Measurements from ENCODE around the gene CCDC88C. TPM values are rescaled to one million over a fixed set of nuclear protein-coding genes. Genes with fewer than 3 reads are reported as not detected.

CCDC88C gene
- total RNA-seq, 2 experiments from 2014 or later: 151 to 214 TPM

DNA sequence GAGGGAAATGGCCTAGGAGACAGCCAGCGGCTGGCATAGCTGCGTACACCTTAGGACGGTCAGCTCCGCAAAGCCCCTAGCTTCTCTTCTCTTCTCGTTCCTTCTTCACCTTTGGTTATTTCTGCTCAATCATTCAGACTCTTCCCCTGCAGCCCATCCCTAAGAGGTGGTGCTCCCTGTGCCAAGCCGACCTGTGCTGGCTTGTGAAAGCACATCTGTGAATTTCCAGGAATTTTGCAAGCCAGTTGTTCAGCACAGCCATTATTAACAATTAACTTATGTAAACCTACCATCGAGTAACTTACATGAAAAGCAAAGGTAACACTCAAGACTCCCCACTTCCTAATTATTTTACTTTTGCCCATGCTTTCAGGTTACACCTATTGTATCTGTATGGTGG is 152.2 kb downstream of the CCDC88C start:
- Mint-ChIP-seq H3K36me3 (peaks cover 19% of the 10 kb centered on the region), H3K27me3 (no peaks in the 10 kb centered on the region), H3K4me3 (peak overlapping the region; percentile 10), H3K27ac (no peak overlapping the region), H3K9me3 (ENCODE audit: low read depth) (no peaks in the 10 kb centered on the region), H3K4me1 (peaks cover 42% of the 10 kb centered on the region)
- no peak for ATAC-seq
- DNase-seq: no peak
- CTCF ChIA-PET: interaction anchor here (0.9 to 2.9 kb wide), 4 partner anchors 13 to 90 kb away, joined by 3 to 7 read pairs (median 5); no protein-coding TSS in a partner anchor

DNA sequence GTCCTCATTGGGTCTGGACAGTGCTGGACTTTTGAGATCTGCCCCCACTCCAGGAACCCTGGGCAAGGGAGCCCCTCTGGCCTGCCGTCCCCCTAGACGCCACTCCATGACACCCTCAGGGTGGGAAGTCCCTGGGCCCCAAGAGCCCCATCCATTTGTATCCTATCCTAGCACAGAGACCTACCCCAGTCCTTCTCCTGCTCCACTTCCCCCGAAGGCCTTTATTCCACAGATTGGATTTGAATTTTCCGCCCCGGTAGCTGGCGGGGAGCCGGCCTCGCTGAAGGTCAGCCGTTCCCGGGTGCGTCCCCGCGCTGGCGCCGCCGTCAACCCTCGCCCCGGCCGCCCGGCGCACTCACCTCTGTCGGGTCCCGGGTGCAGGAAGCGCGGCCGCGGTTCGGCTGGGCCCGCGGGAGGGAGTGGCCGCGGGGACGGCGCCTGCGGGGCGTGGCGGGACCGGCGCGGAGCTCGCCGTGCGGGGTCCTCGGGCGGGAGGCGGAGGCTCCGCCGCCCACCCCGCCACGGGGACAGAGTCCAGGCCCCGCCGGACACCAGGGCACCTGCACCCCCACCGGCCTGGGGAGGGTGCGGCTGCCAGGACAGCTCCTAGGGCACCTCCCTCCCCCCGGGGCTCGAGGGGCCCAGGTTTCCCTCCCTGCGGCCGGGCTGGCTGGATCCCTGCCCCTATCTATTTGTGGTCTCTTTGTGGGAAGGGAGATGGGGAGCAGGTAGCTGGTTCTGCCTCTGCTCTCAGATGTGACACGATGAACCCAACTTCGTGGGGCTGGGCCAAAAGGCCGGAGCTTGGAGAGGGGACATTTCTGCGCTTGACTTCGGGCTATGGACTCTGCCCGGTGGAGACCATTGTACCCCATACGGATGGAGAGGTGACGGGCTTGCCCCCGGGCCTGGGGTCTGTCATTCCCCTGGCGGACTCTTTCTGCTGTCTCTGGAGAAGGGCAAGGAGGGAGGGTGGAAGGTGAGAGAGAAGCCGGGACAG is 153.2 kb downstream of the CCDC88C start:
- H3K4me1 Mint-ChIP-seq: peaks cover 45% of the 10 kb centered on the region
- DNase-seq: no peak
- CTCF ChIA-PET: interaction anchor here (0.7 to 2.9 kb wide), 9 partner anchors 12 to 89 kb away, joined by 3 to 7 read pairs (median 3); no protein-coding TSS in a partner anchor
- H3K27ac Mint-ChIP-seq: peak overlapping the region; percentile 49
- no peaks in the 10 kb centered on the region for H3K27me3 Mint-ChIP-seq
- peak; percentile 59 for ATAC-seq
- H3K36me3 Mint-ChIP-seq: peaks cover 15% of the 10 kb centered on the region
- H3K4me3 Mint-ChIP-seq: peak overlapping the region; percentile 38
- H3K9me3 Mint-ChIP-seq (ENCODE audit: low read depth): no peaks in the 10 kb centered on the region

DNA sequence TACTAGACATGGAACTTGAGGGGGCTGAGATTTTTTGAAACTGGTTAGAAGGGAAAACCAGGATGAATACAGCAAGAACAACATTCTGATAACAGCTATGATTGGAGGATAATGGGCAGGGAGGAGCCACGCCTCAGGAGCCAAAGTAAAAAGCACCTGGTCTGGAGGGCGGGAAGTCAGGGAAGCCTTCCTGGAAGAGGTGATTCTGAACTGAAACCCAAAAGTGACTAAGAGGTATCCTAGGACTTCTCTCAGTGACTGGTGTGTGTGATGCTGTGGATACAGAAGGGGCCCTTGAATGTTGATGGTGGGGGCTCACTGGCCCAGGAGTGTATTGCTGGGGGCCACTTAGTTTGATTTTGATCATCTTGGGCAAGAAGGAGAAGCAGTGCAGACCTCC is 154.3 kb downstream of the CCDC88C start:
- CTCF ChIA-PET: interaction anchor here (1.0 to 2.9 kb wide), 2 partner anchors 11 to 22 kb away, joined by 3 to 7 read pairs; no protein-coding TSS in a partner anchor
- ATAC-seq (no peak), DNase-seq (no peak)
- H3K27me3 Mint-ChIP-seq: no peaks in the 10 kb centered on the region
- peaks cover 10% of the 10 kb centered on the region for H3K36me3 Mint-ChIP-seq
- peak overlapping the region; percentile 27 for H3K4me3 Mint-ChIP-seq
- H3K9me3 Mint-ChIP-seq (ENCODE audit: low read depth): no peaks in the 10 kb centered on the region
- H3K27ac Mint-ChIP-seq: no peak overlapping the region
- peaks cover 49% of the 10 kb centered on the region for H3K4me1 Mint-ChIP-seq

DNA sequence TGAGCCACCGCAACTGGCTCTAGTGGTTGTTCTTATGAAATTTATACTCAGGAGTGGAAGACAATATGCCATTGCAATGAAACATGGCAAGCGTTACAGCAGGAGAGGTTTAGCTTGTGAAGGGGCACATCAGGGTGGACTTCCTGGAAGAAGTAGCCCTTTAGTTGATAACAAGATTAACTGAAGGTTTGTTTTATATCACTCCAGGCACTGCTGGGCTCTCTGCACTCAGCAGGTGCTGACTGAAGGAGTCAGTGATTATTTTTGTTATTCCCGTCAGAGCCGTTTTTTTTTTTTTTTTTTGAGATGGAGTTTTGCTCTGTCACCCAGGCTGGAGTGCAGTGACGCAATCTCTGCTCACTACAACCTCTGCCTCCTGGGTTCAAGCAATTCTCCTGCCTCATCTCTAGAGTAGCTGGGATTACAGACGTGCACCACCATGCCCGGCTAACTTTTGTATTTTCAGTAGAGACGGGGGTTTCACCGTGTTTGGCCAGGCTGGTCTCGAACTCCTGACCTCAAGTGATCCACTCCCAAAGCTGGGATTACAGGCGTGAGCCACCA is 155.6 kb downstream of the CCDC88C start:
- Mint-ChIP-seq H3K4me1 (peaks cover 58% of the 10 kb centered on the region), H3K9me3 (ENCODE audit: low read depth) (no peaks in the 10 kb centered on the region), H3K27me3 (no peaks in the 10 kb centered on the region), H3K36me3 (no peaks in the 10 kb centered on the region), H3K4me3 (no peak overlapping the region), H3K27ac (no peak overlapping the region)
- CTCF ChIA-PET: interaction anchor here (0.8 to 1.5 kb wide), 2 partner anchors 85 to 157 kb away, joined by 3 to 5 read pairs; no protein-coding TSS in a partner anchor
- no peak for DNase-seq
- no peak for ATAC-seq

DNA sequence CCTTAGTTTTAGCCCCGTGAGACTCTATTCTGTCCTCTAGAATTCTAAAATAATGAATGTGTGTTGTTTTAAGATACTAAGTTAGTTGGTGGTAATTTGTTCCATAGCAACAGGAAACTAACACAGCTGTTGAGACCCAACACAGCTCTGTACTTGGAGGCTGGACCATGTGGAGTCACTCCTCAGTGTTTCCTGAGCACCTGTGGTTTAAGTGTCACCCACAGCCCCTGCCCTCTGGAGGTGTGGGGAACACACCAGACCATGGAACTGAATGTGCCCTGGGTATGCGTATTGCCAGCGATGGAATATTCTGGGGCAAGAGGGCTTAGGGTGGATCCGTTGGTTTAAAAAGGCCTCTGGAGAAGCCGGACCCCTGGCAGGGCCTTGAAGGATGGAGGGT is 156.5 kb downstream of the CCDC88C start:
- peak overlapping the region; percentile 42 for H3K27ac Mint-ChIP-seq
- peak; percentile 80 for ATAC-seq
- H3K9me3 Mint-ChIP-seq (ENCODE audit: low read depth): no peaks in the 10 kb centered on the region
- no peaks in the 10 kb centered on the region for H3K27me3 Mint-ChIP-seq
- DNase-seq: peak; percentile 78
- peaks cover 62% of the 10 kb centered on the region for H3K4me1 Mint-ChIP-seq
- no peaks in the 10 kb centered on the region for H3K36me3 Mint-ChIP-seq
- CTCF ChIA-PET: interaction anchor here (0.6 to 1.2 kb wide), 2 partner anchors 84 to 155 kb away, joined by 3 to 4 read pairs; no protein-coding TSS in a partner anchor
- H3K4me3 Mint-ChIP-seq: no peak overlapping the region

DNA sequence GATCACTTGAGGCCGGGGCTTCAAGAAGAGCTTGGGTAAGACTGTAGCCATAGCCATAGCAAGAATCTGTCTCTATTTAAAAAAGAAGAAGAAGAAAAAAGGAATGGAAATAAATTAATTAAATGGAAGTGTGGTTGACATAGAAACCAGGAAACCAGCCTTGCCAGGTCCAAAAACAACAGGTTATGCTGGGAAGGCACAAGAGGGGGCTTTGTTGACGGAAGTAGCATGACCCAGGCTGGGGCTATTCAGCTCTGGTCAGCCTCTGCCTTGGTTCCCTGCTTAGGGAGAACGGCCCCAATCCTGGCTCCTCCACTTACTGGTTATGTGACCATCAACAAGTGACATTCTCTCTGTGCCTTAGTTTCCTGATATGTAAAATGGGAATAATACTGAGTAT is 158.7 kb downstream of the CCDC88C start:
- H3K36me3 Mint-ChIP-seq: no peaks in the 10 kb centered on the region
- DNase-seq: no peak
- H3K9me3 Mint-ChIP-seq (ENCODE audit: low read depth): no peaks in the 10 kb centered on the region
- no peak overlapping the region for H3K4me3 Mint-ChIP-seq
- ATAC-seq: no peak
- H3K27me3 Mint-ChIP-seq: no peaks in the 10 kb centered on the region
- H3K4me1 Mint-ChIP-seq: peaks cover 67% of the 10 kb centered on the region
- H3K27ac Mint-ChIP-seq: peak overlapping the region; percentile 19
- CTCF ChIA-PET: interaction anchor here (1.0 to 2.5 kb wide), 3 partner anchors 14 to 86 kb away, joined by 4 to 10 read pairs (median 5); no protein-coding TSS in a partner anchor

DNA sequence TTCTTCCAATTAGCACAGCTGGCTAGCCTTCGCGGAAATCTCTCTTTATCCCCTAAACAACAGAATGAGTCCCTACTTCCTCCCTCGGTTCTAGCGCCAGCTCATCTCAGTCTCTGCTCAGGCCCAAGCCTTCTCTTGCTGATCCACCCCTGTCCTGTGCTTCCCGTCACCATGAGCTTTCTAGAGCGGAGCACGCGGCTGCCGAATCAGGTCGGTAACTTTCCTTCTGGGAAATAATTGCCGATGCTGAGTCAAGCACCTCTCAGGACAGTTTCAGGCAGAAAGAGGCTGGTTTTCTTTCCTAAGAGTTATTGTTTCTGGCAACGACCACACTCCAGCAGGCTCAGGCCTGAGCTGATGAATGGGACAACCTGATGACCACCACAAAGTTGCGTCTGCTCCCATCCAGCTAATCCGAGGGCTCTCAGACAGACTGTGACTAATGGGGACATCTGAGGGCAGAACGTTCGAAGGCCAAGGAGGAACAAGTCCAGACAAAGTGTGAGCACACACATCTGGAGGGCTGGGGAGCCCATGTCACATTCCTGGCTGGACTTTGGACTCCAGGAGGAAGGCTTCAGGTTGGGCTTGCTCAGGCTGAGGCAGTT is 159.5 kb downstream of the CCDC88C start:
- peaks cover 62% of the 10 kb centered on the region for H3K4me1 Mint-ChIP-seq
- no peak for DNase-seq
- no peaks in the 10 kb centered on the region for H3K9me3 Mint-ChIP-seq (ENCODE audit: low read depth)
- no peak overlapping the region for H3K4me3 Mint-ChIP-seq
- peak overlapping the region; percentile 68 for H3K27ac Mint-ChIP-seq
- CTCF ChIA-PET: interaction anchor here (0.9 to 2.5 kb wide), 3 partner anchors 78 to 85 kb away, joined by 3 to 10 read pairs (median 5); no protein-coding TSS in a partner anchor
- H3K27me3 Mint-ChIP-seq: no peaks in the 10 kb centered on the region
- H3K36me3 Mint-ChIP-seq: no peaks in the 10 kb centered on the region
- ATAC-seq: no peak

DNA sequence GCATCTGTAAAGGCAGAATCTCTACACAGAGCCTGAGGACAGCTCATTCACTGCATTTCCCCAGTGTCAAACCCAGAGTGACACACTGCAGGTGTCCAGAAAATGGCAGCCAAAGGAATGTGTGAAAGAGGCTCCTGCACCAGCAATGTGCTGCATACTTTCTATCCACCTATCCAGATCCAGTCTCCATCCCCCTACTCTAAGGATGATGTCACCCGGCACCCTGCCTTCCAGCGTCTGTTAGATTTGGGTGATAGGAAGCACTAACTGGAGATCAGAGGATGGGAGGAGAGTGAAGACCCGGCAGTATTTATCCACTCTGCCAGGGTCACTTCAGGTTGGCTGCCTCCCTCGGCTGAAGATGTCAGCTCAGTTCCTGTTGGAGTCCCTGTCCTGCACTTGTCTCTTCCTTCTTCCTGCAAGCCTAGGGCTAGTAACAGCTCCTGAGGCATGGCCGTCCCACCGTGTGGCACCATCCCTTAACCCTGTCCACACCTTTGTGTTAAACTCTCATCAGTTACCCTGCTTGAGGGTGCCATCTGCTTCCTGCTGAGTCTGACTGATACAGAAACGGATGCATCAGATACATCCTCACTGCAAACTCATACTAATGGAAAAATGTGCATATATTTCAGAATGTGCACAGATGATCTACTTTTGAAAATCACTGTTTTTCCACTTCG is 160.2 kb downstream of the CCDC88C start:
- Mint-ChIP-seq H3K4me1 (peaks cover 65% of the 10 kb centered on the region), H3K27ac (peak overlapping the region; percentile 68), H3K9me3 (ENCODE audit: low read depth) (no peaks in the 10 kb centered on the region), H3K4me3 (no peak overlapping the region), H3K27me3 (no peaks in the 10 kb centered on the region), H3K36me3 (peaks cover 2% of the 10 kb centered on the region)
- CTCF ChIA-PET: interaction anchor here (0.9 to 2.5 kb wide), 5 partner anchors 77 to 355 kb away, joined by 3 to 10 read pairs (median 5); no protein-coding TSS in a partner anchor
- DNase-seq: no peak
- no peak for ATAC-seq

DNA sequence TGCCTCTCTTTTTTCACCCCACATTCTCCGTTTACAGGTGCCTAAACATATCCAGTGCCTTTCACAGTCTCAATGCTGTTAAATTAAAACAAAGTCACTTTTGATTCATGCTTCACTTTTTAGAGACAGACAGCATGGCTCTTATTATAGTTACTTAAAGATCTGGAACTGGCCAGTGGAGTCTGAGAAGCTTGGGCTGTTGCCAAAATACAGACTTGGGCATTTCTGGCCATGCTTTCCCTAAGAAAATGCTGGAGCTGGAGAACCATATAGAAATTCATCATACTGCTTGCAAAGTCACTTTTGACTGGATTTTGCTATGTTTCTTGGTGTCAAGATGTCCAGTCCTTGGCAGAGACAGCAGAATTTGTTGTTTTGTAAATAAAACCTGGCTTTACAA is 161.0 kb downstream of the CCDC88C start:
- no peak for ATAC-seq
- H3K4me3 Mint-ChIP-seq: no peak overlapping the region
- H3K27me3 Mint-ChIP-seq: no peaks in the 10 kb centered on the region
- DNase-seq: no peak
- peaks cover 8% of the 10 kb centered on the region for H3K36me3 Mint-ChIP-seq
- H3K27ac Mint-ChIP-seq: peak overlapping the region; percentile 12
- peaks cover 66% of the 10 kb centered on the region for H3K4me1 Mint-ChIP-seq
- CTCF ChIA-PET: interaction anchor here (1.2 to 2.2 kb wide), 3 partner anchors 79 to 354 kb away, joined by 3 to 5 read pairs (median 5); no protein-coding TSS in a partner anchor
- no peaks in the 10 kb centered on the region for H3K9me3 Mint-ChIP-seq (ENCODE audit: low read depth)

DNA sequence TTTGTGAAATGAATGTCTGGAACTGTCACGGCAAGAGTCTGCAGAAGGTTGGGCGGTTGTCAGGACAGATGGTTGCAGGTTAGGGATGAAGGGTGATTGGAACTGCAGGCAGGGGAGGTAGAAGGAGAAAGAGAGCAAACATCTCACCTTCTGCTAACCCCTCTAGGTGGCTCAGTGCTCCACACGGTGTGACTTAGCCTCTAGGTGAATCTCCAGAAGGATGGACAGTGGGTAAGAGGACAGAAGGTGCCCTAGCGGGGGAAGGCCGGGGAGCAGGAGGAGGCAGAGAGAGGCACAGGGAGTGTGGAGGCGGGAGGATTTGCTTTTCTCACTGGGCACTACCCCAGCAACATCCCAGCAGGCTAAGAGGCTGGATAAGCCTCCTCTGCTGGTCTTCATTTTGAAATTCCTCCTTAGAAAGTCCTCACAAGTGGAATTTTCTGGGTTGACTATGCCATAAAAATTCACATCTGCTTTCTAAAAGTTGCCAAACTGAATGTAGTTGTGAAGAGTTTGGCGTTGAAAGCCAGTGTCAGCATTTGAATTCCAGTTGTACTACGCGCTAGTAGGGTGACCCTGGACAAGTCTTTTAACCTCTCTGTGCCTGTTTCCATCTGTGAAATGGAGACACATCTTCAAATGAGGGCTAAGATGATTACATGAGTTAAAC is 162.5 kb downstream of the CCDC88C start:
- Mint-ChIP-seq H3K9me3 (ENCODE audit: low read depth) (no peaks in the 10 kb centered on the region), H3K27me3 (no peaks in the 10 kb centered on the region), H3K4me3 (no peak overlapping the region), H3K4me1 (peaks cover 72% of the 10 kb centered on the region), H3K27ac (peak overlapping the region; percentile 77), H3K36me3 (peaks cover 18% of the 10 kb centered on the region)
- no peak for DNase-seq
- ATAC-seq: no peak
- CTCF ChIA-PET: interaction anchor here (0.6 to 2.2 kb wide), 5 partner anchors 12 to 79 kb away, joined by 3 to 5 read pairs (median 4); no protein-coding TSS in a partner anchor

DNA sequence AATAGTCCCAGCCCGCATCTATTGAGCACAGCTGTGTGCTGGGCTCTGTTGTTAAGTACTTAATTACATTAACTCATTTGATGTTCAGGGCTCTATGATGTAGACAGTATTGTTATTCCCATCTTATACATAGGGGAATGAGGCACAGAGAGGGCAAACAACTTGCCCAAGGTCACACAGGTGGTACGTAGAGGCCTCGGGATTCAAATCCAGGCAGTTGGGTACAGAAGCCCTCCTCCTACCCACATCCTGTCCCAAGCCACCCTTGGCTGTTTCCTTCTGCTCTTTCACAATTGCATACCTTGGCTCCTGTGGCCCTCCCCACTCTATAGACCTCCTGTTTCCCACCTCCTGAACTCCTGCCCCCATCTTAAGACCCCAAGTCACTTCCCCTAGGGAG is 163.2 kb downstream of the CCDC88C start:
- no peaks in the 10 kb centered on the region for H3K27me3 Mint-ChIP-seq
- CTCF ChIA-PET: interaction anchor here (1.0 kb wide), 1 partner anchor 27 kb away, joined by 4 read pairs; no protein-coding TSS in a partner anchor
- H3K9me3 Mint-ChIP-seq (ENCODE audit: low read depth): no peaks in the 10 kb centered on the region
- peaks cover 76% of the 10 kb centered on the region for H3K4me1 Mint-ChIP-seq
- peaks cover 23% of the 10 kb centered on the region for H3K36me3 Mint-ChIP-seq
- peak; percentile 82 for DNase-seq
- ATAC-seq: peak; percentile 34
- peak overlapping the region; percentile 77 for H3K27ac Mint-ChIP-seq
- peak overlapping the region; percentile 54 for H3K4me3 Mint-ChIP-seq

DNA sequence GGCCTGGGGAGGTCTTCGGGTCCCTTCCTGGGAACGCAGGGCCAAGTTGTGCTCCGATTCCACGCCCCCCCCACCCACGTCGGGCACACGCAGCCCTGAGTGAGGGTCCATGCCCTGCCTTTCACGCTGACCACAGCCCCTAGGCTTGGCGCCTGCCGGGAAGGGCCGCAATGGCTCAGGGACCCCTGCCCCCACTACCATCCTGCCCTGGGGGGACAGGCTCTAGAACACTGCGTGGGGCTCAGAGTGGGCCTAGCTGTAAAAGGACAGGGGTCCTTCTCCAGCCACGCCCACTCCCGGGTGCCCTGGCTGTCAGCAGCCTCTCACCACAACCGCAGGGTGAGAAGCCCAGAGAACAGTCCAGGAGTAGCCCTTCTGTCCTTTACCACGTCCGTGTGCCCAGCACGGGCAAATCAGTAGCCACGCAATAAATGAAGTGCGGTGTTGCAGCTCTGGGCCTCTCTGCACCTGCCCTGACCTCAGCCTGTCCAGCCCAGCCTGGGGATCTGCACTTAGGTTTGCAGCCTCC is 163.8 kb downstream of the CCDC88C start:
- CTCF ChIA-PET: interaction anchor here (1.0 kb wide), 1 partner anchor 26 kb away, joined by 4 read pairs; no protein-coding TSS in a partner anchor
- Mint-ChIP-seq H3K27me3 (no peaks in the 10 kb centered on the region), H3K27ac (peak overlapping the region; percentile 77), H3K4me1 (peaks cover 79% of the 10 kb centered on the region), H3K9me3 (ENCODE audit: low read depth) (no peaks in the 10 kb centered on the region), H3K36me3 (peaks cover 25% of the 10 kb centered on the region), H3K4me3 (peak overlapping the region; percentile 54)
- ATAC-seq (peak; percentile 1), DNase-seq (peak; percentile 56)

All from activated CD8-positive, alpha-beta memory T cell treated with anti-CD3 and anti-CD28 coated beads, Interleukin-2, amount 10 ng/mL, durations not matched to agents 7 days and 5 days (primary cell).